ENCODE data around the gene RFT1. TPM values are rescaled to one million over a fixed set of nuclear protein-coding genes. Genes with fewer than 3 reads are reported as not detected.

The RFT1 gene
- total and polyA plus RNA-seq, 2 donors (not counting 3 experiments of a cell fraction or from before 2014, with no cell fraction given), result 29.8 to 39.9 TPM

DNA sequence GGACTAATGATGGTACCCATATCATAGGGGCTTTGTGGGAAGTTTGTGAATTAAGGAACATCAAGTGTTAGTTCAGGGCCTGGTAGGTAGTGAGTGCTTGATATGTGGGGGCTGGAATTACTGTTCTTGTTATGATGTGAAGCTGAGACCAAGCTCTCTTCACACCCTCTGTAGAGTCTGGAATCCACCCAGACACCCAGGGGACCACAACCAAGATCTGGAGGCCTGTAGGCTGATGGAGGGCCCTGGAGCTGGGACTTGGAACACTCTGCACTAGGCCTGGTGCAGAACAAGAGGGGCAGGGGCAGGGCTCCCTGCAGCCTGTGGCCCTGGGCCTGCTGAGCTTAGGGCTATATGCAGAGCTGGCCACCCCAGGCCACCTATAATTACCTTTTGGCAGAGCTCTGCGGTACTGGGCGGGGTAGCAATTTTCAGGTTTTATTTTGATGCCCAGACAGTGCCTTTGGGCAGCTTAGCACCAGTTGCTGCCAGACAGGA lies 17.7 kb upstream of the RFT1 start:
- H2AFZ ChIP-seq (ENCODE audit: low read depth, low read length), result no peak overlapping the region
- dilution Hi-C loops (cut with MboI; ENCODE audit: extremely low pct_ligation_motif_present, low sequenced_read_pairs) (no loop called here), intact Hi-C loops (cut with micrococcal nuclease) (no loop called here)
- H3K9me1 ChIP-seq (replicated peaks; ENCODE audit: control insufficient read depth, extremely low read depth, insufficient read depth, low read length), result no peaks in the 10 kb centered on the region
- no peaks in the 10 kb centered on the region for H3K4me1 ChIP-seq (ENCODE audit: control insufficient read depth, extremely low read depth, insufficient read depth, low read length)
- FAIRE-seq (no peak), DNase-seq (ENCODE audit: low read depth, low spot score) (no peak)
- BruUV-seq (replicated peaks), result no TSS peak
- H3K4me2 ChIP-seq (ENCODE audit: insufficient read depth, low read length), result no peak overlapping the region
- no peaks in the 10 kb centered on the region for H3K36me3 ChIP-seq (ENCODE audit: control insufficient read depth in 2 of 2, extremely low read depth in 1 of 2, insufficient read depth in 2 of 2, low read length in 2 of 2)
- H3K27me3 ChIP-seq (ENCODE audit: control insufficient read depth in 2 of 2, insufficient read depth in 2 of 2, low read length in 2 of 2), result no peaks in the 10 kb centered on the region
- H4K20me1 ChIP-seq (replicated peaks; ENCODE audit: control insufficient read depth, extremely low read depth, insufficient read depth, low read length), result no peaks in the 10 kb centered on the region
- ChIA-PET CTCF (interaction anchor here (1.2 to 1.3 kb wide), 2 partner anchors 14 to 47 kb away, joined by 3 to 6 read pairs; no protein-coding TSS in a partner anchor), POLR2A (no interaction called here)
- no peaks in the 10 kb centered on the region for H3K9me3 ChIP-seq (replicated peaks; ENCODE audit: control insufficient read depth, insufficient read depth, low read length)
- no peaks in the 10 kb centered on the region for H3K79me2 ChIP-seq (ENCODE audit: control insufficient read depth, insufficient read depth, low read length)
- no peak overlapping the region for H3K4me3 ChIP-seq (replicated peaks in 1 of 3; ENCODE audit: insufficient read depth in 1 of 3, low read depth in 1 of 3, low read length in 3 of 3)
- TF ChIP-seq GATA2 (IDR thresholded peaks at IDR 0.05; ENCODE audit: insufficient read depth, insufficient read length, low read depth, low read length), result no peak
- no peak for TF ChIP-seq POLR2AphosphoS5 (IDR thresholded peaks at IDR 0.05; ENCODE audit: insufficient read depth, low read depth, low read length)
- TF ChIP-seq, protein P1, sequence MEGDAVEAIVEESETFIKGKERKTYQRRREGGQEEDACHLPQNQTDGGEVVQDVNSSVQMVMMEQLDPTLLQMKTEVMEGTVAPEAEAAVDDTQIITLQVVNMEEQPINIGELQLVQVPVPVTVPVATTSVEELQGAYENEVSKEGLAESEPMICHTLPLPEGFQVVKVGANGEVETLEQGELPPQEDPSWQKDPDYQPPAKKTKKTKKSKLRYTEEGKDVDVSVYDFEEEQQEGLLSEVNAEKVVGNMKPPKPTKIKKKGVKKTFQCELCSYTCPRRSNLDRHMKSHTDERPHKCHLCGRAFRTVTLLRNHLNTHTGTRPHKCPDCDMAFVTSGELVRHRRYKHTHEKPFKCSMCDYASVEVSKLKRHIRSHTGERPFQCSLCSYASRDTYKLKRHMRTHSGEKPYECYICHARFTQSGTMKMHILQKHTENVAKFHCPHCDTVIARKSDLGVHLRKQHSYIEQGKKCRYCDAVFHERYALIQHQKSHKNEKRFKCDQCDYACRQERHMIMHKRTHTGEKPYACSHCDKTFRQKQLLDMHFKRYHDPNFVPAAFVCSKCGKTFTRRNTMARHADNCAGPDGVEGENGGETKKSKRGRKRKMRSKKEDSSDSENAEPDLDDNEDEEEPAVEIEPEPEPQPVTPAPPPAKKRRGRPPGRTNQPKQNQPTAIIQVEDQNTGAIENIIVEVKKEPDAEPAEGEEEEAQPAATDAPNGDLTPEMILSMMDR (IDR thresholded peaks at IDR 0.05; ENCODE audit: extremely low read depth in 1 of 2, insufficient read depth in 1 of 2, low read depth in 1 of 2, low read length in 2 of 2), result no peak
- TF ChIP-seq, protein P2, sequence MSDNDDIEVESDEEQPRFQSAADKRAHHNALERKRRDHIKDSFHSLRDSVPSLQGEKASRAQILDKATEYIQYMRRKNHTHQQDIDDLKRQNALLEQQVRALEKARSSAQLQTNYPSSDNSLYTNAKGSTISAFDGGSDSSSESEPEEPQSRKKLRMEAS (IDR thresholded peaks at IDR 0.05; ENCODE audit: insufficient read depth, insufficient read length), result no peak
- no peak overlapping the region for H3K27ac ChIP-seq (ENCODE audit: insufficient read depth, low read depth, low read length)
- H3K9ac ChIP-seq (replicated peaks; ENCODE audit: extremely low read depth, insufficient read depth, low read length), result no peak overlapping the region
